ENCODE data around the gene GNAO1.

- TF ChIP-seq CTCF (IDR thresholded peaks at IDR 0.05), result no peak
- no peak for TF ChIP-seq POLR2A (IDR thresholded peaks at IDR 0.05)
Observed at GRCh38 chr16:56262551-56263245, 71.4 kb downstream of the GNAO1 start.
